Prostate gland (tissue), 2 donors: ENCODE measurements around the gene TRAF3. TPM values are rescaled to one million over a fixed set of nuclear protein-coding genes. Genes with fewer than 3 reads are reported as not detected.

Source experiments
- DNase-seq: peaks from one replicate; pipeline ENCODE4 v3.0.0-alpha.2; 2019; ENCODE audit warnings: low spot score
- H3K27ac ChIP-seq, 2 donors: fragments of 200-600 bp; sonication (generic); 2 replicates each; pipeline ENCODE4 v1.5.1; 2017 to 2019
- H3K27me3 ChIP-seq: fragments of 200-600 bp; sonication (generic); replicated peaks from 2 replicates; pipeline ENCODE4 v1.5.1; 2019; ENCODE audit not compliant: insufficient read depth
- H3K36me3 ChIP-seq, 2 donors: fragments of 200-600 bp; sonication (generic); 1 replicate in 1 of 2; 2 replicates in 1 of 2; pipeline versions ENCODE4 v1.5.1 to v1.8.1; 2017 to 2019
- H3K4me1 ChIP-seq: fragments of 200-600 bp; sonication (generic); replicated peaks from 2 replicates; pipeline ENCODE4 v1.5.1; 2019
- H3K4me3 ChIP-seq, 2 donors: fragments of 200-600 bp; sonication (generic); 2 replicates each; pipeline ENCODE4 v1.5.1; 2017 to 2019
- H3K9me3 ChIP-seq: fragments of 200-600 bp; sonication (generic); 2 replicates; pipeline ENCODE4 v1.5.1; 2017
- POLR2A ChIP-seq: fragments of 450-650 bp; IDR thresholded peaks from one replicate; pipeline ENCODE4 v1.6.1; 2016; ENCODE audit warnings: antibody characterized with exemption, mild to moderate bottlenecking
- POLR2AphosphoS5 ChIP-seq: sonication (generic); formaldehyde crosslinking; IDR thresholded peaks from one replicate; pipeline ENCODE4 v1.6.1; 2017; ENCODE audit warnings: antibody characterized with exemption
- WGBS: methylation state at CpG from one replicate; pipeline ENCODE4 v1.1.5; 2018; 5-methylcytosine and 5-hydroxymethylcytosine counted together
- intact Hi-C: fragments of 100-400 bp; cut with DNase I; formaldehyde crosslinking; loops from one replicate; pipeline ENCODE4 v1.14.2; 2022
- total RNA-seq, 2 donors: library from RNA; depleted of rRNA; stranded (reverse); fragments of >200 nt; gene quantifications; one replicate each; pipeline ENCODE4 v1.1.0, GENCODE V29; 2016
- TF ChIP-seq, protein P1 (sequence below), 4 experiments: fragments of 200-600 bp in 2 of 4; fragments of 450-650 bp in 2 of 4; sonication (generic) in 2 of 4; IDR thresholded peaks; 1 replicate in 3 of 4; 2 replicates in 1 of 4; pipeline ENCODE4 v1.5.1; 2016 to 2019; ENCODE audit warnings: antibody characterized with exemption in 4 of 4, mild to moderate bottlenecking in 2 of 4, moderate library complexity in 2 of 4

Gene TRAF3
- total RNA-seq, 2 donors from 2014 or later, result 8.3 to 22.0 TPM

DNA sequence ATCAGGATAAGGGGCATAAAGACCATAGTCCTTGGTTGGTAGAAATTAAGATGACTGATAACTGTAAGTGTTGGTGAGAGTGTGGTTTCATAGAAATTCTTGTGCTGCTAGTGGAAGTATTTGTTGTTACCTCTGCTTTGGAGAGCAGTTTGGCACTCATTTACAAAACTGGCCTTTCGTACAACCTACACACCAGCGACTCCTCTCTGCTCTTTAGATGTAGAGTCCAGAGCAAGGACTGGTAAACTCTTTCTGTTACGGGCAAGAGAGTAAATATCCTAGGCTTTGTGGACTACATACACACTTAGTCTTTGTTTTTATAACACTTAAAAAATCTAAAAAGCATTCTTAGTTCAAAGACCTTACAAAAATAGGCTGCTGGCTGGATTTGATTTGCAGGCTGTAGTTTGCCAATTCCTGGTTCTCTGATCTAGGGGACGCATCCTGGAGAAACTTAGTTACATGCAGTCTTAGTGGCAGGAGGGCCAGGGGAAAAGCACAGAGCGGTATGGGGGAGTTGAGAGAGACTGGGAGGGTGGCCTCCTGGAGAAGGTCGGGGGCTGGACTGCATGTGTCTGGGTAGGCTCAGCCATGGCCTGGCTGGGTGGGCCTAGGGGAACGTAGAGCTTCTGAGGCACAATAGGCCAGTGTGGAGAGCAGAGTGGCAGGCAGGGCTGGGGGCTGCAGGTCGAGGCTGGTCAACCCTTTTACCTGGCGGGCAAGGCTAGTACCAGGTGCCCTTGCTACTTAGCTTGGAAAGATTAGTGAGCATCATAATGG, 89.9 kb downstream of the TRAF3 start:
- Histone ChIP-seq H3K36me3 (no peaks in the 10 kb centered on the region), H3K27me3 (no peaks in the 10 kb centered on the region), H3K27ac (no peak overlapping the region), H3K4me3 (no peak overlapping the region), H3K9me3 (no peaks in the 10 kb centered on the region), H3K4me1 (no peaks in the 10 kb centered on the region)
- WGBS, result 89% methylated on average over 9 of the region's 9 CpGs
- no peak for DNase-seq
- intact Hi-C loops, result no loop called here
- TF ChIP-seq POLR2AphosphoS5, result no peak
- no peak for TF ChIP-seq POLR2A
- TF ChIP-seq, protein P1, sequence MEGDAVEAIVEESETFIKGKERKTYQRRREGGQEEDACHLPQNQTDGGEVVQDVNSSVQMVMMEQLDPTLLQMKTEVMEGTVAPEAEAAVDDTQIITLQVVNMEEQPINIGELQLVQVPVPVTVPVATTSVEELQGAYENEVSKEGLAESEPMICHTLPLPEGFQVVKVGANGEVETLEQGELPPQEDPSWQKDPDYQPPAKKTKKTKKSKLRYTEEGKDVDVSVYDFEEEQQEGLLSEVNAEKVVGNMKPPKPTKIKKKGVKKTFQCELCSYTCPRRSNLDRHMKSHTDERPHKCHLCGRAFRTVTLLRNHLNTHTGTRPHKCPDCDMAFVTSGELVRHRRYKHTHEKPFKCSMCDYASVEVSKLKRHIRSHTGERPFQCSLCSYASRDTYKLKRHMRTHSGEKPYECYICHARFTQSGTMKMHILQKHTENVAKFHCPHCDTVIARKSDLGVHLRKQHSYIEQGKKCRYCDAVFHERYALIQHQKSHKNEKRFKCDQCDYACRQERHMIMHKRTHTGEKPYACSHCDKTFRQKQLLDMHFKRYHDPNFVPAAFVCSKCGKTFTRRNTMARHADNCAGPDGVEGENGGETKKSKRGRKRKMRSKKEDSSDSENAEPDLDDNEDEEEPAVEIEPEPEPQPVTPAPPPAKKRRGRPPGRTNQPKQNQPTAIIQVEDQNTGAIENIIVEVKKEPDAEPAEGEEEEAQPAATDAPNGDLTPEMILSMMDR (IDR thresholded peaks at IDR 0.05), result no peak

DNA sequence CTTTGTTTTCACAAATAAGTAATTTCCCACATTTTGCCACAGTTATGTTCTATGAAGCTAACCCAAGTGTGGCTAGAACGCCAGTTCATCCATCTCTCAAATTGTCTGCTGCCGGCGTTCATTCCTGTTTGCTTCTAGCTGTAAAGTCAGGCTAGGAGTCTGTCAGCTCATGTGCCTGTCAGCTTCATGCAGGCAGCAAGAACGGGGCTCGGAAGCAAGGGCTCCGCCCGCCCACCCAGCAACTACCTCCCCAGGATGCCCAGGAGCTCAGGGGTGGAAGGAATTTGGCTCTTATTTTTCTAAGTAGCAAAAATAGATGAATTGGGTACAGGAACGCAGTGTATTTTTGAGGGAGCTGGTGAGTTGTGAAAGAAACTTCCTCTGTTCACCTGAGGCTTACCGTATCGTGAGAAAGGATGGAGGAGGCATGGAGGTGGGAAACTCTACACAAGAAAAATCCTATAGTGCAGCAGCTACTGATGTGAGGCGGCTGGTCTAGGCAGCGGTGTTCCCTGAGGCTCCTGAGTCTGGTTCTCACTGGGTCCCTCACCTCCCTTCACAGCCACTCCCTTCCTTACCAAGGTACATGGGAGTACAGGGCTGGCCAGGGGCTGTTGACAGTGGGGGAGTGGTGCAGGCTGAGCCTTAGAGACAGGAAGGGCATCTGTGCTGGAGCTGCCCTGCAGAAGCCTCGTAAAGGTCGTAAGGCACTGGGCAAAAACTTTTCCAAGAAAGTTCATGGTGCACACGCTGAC, 90.8 kb downstream of the TRAF3 start:
- H3K4me1 ChIP-seq, result no peaks in the 10 kb centered on the region
- TF ChIP-seq, protein P1 (IDR thresholded peaks at IDR 0.05), result no peak
- no peak for TF ChIP-seq POLR2AphosphoS5
- TF ChIP-seq POLR2A, result no peak
- 90% methylated on average over 15 of the region's 15 CpGs for WGBS
- H3K4me3 ChIP-seq, result no peak overlapping the region
- no peaks in the 10 kb centered on the region for H3K36me3 ChIP-seq
- H3K9me3 ChIP-seq, result no peaks in the 10 kb centered on the region
- intact Hi-C loops, result no loop called here
- DNase-seq, result no peak
- H3K27me3 ChIP-seq, result no peaks in the 10 kb centered on the region
- H3K27ac ChIP-seq, result no peak overlapping the region

DNA sequence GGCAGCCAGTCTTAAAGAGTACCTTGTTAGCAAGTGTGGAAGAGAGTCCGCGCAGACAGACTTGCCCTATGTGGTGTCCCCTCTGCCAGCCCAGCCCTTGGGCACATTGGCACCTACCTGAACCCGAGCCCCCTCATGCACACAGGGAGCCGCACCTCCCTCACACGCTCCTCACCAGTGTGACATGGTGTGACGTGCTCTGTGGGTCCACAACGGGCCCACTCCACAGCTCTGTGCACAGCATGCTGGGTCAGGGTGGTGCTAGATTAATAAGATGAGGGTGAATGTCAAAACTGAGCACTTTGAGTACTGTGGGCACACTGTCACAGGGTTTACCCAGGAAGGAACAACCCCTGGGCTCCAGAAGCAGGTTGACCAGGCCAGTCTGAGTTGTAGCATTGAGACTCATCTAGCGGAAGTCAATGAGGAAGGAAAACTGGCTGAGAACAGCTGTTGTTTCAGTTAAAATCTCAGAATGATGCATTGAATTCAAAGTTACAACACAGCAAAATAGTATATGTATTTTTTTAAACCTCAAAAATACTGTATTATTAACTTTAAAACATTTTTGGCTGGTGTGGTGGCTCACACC, 91.8 kb downstream of the TRAF3 start:
- no peak for TF ChIP-seq POLR2A
- TF ChIP-seq, protein P1 (IDR thresholded peaks at IDR 0.05), result no peak
- no peak for TF ChIP-seq POLR2AphosphoS5
- Histone ChIP-seq H3K27me3 (no peaks in the 10 kb centered on the region), H3K4me1 (no peaks in the 10 kb centered on the region), H3K27ac (no peak overlapping the region), H3K4me3 (no peak overlapping the region), H3K36me3 (no peaks in the 10 kb centered on the region), H3K9me3 (no peaks in the 10 kb centered on the region)
- intact Hi-C loops, result no loop called here
- no peak for DNase-seq
- 95% methylated on average over 8 of the region's 8 CpGs for WGBS

DNA sequence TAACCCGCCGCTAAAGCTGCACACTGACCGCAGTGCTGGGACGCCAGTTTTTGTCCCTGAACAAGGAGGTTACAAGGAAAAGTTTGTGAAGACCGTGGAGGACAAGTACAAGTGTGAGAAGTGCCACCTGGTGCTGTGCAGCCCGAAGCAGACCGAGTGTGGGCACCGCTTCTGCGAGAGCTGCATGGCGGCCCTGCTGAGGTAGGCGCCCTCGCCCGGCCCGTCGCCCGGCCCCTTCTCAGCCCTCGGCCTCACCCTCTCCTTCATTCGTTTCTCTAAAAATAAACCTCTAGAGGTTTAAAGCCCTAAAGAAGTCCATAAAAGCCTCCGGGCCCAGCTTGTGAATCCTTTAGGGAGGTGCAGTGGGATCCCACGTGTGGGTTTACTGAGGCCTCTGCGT, 93.0 kb downstream of the TRAF3 start:
- Histone ChIP-seq H3K27me3 (no peaks in the 10 kb centered on the region), H3K27ac (no peak overlapping the region), H3K36me3 (no peaks in the 10 kb centered on the region), H3K4me3 (no peak overlapping the region), H3K9me3 (no peaks in the 10 kb centered on the region), H3K4me1 (no peaks in the 10 kb centered on the region)
- no peak for TF ChIP-seq POLR2A
- TF ChIP-seq, protein P1 (IDR thresholded peaks at IDR 0.05), result no peak
- no peak for TF ChIP-seq POLR2AphosphoS5
- intact Hi-C loops, result no loop called here
- DNase-seq, result no peak
- WGBS, result 95% methylated on average over 21 of the region's 21 CpGs
